Kidney glomerular epithelial cell (primary cell): ENCODE results near the gene KYAT1.
A peak's percentile ranks its signal among the peaks of the same experiment; 100 is the strongest.

Source experiments
- DNase-seq: peaks from one replicate; lab custom pipeline; 2025; lab: John Stamatoyannopoulos, UW

Gene KYAT1

DNA sequence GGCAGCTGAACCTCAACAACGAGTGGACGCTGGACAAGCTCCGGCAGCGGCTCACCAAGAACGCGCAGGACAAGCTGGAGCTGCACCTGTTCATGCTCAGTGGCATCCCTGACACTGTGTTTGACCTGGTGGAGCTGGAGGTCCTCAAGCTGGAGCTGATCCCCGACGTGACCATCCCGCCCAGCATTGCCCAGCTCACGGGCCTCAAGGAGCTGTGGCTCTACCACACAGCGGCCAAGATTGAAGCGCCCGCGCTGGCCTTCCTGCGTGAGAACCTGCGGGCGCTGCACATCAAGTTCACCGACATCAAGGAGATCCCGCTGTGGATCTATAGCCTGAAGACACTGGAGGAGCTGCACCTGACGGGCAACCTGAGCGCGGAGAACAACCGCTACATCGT, 26.6 kb upstream of the KYAT1 start:
- no peak for DNase-seq

DNA sequence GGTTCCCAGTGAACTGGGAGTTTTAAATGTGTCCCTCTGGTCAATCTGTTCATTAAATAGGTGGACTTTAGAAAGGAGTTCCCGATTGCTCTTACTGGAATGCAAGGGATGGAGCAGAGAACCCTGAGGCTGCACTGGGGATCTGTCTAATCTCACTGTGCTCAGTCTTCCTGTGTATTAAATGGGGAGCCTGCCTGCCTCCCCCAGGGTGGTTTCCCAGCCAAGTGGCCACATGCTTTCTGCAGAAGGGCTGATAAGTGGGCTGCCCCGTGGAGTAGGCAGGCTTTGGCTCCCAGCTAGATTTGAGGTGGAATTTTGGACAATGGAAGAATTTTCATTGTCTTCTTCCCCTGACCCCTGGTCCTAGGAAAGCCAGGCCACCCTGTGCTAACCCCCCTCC, 25.0 kb upstream of the KYAT1 start:
- DNase-seq: no peak

DNA sequence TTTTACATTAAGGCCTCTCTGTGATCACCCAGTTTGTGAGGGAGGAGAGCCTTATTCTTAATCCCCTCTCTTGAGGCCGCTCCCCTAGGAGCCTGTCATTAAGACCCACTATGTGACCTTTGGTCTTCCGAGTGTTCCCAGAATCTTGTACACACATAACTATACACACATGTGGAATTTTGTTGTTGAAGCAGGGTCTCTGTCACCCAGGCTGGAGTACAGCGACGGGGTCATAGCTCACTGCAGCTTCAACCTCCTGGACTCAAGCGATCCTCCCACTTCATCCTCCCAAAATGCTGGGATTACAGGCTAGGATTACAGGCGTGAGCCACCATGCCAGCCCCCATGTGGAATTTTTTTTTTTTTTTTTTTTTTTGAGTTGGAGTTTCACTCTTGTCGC, 24.2 kb upstream of the KYAT1 start:
- no peak for DNase-seq

DNA sequence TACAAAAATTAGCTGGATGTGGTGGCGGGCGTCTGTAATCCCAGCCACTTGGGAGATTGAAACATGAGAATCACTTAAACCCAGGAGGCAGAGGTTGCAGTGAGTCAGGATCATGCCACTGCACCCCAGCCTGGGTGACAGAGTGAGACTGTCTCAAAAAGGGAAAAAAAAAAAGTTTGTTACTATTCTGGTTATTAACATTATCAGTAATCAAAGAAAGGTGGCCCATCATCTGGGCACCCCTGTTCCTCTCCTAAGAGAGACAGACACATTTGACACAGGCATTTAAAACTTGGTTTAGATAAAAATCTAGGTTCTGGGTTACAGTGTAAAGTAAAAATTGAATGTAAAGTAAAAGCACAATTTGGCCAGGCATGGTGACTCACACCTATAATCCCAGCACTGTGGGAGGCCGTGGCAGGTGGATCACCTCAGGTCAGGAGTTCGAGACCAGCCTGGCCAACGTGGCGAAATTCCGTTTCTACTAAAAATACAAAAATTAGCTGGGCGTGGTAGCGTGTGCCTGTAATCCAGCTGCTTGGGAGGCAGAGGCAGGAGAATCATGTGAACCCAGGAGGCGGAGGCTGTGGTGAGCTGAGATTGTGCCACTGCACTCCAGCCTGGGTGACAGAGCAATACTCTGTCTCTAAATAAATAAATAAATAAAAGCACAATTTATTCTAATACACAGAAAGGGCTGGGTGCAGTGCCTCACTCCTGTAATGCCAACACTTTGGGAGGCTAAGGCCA, 22.3 kb upstream of the KYAT1 start:
- no peak for DNase-seq

DNA sequence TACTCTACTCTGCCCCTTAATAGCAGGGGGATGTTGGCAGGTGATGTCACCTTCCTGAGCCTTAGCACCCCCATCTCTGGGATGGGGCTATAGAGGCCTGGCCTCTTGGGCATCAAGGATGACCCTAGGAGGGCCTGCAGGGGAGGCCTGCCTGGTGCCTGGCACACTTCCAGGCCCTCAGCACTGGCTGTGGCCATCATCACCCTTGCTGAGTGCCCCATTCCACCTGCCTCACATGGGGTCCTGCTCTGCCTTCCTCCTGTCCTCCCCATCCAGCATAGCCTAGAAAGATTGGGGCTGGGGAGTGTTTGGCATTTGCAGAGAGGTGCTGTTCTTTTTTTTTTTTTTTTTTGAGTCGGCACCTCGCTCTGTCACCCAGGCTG, 21.3 kb upstream of the KYAT1 start:
- no peak for DNase-seq

DNA sequence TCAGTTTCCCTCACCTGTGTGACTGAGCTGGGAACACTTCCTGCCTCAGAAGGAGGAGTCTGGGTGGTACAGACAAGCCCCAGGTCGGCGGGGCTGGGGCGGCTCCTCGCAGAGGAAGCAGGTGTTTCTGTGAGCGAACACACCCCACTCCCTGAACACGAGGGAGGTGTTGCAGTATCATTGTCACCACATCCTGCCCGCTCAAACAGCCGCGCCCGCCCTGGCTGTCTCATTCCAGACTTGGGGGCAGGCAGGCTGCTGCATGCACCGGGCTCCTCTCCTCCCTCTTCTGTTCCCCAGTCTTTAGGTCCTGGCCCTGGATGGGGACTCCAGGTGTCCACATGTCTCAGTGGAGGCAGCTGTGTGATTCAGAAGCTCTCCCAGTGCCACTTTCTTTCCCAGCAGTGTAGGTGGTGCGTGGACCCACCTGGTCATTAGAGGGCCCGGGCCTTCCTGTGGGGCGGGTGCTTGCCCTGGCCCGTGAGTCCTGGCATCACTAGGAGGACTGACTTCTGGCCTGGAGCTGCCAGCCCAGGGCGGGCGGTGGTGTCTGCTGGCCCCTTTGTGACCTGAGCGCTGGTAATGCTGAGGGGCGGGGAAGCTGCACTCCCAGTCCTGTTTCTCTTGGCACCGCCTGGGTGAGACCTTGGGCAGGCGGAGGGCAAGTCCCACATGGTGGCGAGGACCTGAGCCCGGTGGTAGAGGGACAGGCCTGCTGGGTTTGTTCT, 20.8 kb upstream of the KYAT1 start:
- no peak for DNase-seq

DNA sequence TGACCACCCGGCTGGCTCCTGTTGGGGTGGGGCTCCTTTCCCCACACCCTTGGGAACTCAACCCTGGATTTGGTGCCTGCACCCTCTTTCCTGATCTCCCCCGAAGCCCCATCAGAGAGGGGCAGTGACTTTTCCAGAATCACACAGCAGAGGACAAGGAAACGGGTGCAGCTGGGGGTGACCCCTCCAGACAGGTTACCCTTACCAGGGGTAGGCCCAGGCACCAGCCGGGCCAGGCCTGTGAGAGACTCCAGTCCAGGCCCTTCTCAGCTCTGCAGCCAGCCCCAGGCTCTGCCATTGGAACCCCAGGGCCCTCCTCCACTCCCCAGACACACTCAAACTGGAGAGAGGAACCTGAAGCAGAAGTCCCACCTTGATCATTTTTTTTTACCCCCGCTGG, 20.1 kb upstream of the KYAT1 start:
- DNase-seq: no peak

DNA sequence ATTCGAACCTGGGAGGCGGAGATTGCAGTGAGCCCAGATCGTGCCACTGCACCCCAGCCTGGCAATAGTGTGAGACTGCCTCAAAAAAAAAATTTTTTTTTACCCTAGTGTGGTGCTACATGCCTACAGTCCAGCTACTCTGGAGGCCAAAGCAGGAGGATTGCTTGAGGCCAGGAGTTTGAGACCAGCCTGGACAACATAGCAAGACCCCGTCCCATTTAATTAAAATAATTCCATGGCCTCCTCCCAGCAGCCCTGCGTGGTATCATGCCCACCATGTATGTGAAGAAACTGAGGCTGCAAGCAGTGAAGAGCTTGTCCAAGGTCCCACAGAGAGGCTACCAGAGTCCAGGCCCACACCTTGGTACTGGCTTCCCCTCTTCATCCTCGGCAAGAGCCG, 19.6 kb upstream of the KYAT1 start:
- DNase-seq: no peak

DNA sequence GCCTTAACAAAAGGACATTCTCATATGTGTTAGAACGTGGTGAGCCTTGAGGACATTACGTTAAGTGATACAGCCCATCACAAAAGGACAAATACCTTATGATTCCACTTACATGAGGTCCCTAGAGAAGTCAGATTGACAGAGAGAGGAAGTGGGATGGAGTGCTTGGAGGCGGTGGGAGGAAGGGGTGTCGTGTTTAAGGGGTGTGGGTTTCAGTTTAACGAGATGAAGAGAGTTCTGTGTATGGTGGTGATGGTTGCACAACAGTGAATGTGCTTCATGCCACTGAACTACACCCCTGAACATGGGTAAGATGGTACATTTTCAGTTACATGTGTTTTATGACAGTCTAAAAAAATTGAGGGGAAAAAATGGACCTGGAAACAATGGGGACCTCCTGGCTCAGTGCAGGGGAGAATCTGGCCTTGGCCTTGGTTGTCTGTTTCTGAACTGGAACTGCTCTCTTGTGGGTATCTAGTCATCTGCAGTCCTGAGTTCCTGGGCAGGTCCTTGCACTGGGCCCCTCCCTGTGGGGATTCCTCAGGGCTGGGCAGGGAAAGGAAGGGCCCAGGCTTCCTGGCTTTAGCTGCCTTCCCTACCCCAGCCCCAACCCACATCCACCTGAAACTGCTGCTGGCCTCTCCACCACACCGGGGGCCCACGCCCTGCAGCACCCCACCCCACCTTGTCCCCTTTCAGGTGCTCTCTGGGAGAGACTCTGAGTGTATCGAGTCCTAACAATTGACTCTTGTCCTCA, 18.0 kb upstream of the KYAT1 start:
- no peak for DNase-seq

DNA sequence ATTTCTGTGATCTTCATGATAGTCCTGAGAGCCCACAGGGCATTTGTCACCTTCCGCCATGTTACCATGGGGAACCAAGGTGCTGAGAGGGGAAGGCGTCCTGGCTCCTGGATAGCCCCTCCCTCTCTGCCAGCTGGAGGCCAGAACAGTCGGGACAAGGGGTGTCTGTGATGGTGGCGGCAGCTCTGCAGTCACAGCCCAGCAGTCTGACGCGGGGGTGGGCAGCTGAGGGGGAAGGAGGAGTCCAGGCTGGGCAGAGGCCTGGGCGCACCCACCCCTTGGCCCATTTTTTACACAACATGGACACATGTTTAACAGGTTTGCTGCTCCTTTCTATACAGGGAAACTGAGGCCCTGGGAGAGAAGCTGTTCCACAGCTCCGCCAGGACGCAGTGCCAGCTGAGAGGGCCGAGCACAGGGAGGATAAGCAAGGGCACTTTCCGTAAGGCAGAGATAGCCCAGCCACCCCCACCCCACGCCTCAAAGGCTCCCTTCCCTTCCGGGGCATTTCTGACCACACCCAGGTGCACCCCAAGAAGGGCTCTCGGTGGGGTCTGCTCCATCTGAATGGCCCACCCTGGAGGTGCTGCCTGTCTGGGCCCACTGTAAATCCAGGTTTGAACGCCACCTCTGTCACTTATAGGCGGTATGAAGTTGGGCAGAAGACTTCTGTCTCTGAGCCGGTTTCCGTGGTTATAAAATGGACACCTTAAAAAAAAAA, 17.3 kb upstream of the KYAT1 start:
- DNase-seq: no peak

DNA sequence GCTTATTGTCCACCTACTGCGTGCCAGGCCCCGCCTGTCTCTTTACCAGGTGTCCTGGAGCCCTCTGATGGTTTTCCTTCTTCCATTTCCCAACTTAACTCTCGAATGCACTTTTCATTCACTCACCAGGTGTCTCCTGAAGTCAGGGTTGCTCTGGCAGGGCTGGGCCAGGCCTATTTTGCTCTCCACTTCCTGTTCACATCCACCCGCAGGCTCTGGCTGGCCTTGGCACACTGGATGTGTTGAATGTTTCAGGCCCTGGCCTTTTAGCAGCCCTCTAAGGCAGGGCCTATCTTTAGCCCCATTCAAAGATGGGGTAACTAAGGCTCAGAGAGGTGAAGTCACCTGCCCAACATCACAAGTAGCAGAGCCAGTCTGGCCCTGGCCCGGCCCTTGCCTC, 16.6 kb upstream of the KYAT1 start:
- DNase-seq: no peak

DNA sequence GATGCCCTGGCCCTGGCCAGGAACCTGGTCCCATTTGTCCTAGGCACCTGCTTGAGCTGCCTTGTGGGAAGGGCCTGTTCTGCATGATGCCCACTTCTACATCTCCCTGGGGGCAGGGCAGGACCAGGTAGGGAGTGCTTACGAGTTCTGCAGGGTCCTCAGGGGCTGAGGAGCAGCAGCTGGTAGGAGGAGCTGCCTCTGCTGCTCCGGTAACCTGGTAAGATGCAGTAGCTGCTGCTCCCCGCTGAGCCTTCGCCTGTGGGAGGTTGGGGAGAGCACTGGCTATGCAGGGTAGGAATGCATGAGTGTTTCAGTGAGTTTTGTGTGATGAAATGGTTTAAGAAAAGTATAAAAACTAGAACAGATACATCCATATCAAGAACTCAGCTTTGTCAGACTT, 13.8 kb upstream of the KYAT1 start:
- peak; percentile 13 for DNase-seq

DNA sequence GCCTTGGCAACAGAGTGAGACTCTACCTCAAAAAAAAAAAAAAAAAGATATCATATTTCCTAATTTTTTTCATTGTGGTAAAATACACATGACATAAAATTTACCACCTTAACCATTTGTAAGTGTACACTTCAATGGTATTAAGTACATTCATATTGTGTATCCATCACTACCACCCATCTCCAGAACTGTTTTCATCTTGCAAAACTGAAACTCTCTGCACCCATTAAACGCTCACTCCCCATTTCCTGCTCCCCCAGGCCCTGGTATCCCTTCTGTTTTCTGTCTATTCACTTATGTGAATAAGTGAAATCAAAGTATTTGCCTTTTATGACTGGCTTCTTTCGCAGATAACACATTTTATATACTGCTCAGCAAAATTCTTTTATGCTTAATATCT, 13.0 kb upstream of the KYAT1 start:
- DNase-seq: no peak

DNA sequence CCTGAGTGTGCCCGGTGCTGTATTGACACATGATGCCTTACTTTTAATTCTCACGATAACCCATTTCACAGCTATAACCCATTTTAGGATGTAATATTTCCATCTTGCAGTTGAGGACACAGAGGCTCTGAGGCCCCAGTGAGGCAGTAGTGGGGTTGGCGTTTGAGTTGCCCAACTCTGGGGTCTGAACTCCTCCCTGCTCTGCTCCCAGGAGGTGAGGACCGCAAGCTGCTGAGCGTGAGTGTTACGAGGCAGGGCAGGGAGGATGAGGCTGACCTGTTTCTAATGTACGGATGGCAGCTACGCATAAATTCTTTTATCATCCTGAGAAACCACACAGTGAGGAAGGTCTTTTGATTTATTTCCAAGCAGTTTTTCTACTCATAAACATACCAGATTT, 11.6 kb upstream of the KYAT1 start:
- DNase-seq: no peak

DNA sequence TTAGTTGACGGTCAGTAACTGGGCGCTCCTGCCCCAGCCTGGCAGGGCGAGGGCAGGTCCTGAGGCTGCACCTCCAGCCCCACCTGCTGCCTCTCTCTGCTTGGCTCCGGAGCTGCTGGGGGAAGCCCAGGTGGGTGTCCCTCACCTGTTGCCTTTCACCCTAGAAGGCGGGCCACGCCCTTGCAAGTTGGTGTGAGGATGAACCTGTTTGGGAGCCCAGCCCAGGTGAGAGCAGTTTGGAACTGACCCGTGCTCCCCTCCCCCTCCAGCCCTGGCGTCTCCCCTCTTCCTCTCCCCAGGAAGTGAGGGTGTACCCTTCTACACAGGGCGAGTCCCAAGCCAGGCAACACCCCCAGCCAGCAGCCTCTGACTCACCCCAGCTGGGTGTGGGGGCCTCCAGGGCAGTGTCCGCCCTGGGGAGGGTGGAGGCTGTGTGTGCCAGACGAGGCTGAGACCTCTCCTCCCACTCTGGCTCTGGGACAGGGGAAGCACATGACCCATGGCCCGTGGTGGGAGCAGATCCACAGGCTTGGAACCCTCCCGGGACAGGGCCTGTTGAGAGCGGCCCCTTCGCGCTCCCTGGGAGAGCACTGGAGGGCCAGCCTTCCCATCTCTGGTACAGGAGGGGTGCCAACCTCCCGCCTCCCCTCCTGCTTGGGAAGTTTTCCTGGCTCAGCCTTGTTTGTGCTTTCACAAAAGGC, 10.6 kb upstream of the KYAT1 start:
- DNase-seq: peak; percentile 59

DNA sequence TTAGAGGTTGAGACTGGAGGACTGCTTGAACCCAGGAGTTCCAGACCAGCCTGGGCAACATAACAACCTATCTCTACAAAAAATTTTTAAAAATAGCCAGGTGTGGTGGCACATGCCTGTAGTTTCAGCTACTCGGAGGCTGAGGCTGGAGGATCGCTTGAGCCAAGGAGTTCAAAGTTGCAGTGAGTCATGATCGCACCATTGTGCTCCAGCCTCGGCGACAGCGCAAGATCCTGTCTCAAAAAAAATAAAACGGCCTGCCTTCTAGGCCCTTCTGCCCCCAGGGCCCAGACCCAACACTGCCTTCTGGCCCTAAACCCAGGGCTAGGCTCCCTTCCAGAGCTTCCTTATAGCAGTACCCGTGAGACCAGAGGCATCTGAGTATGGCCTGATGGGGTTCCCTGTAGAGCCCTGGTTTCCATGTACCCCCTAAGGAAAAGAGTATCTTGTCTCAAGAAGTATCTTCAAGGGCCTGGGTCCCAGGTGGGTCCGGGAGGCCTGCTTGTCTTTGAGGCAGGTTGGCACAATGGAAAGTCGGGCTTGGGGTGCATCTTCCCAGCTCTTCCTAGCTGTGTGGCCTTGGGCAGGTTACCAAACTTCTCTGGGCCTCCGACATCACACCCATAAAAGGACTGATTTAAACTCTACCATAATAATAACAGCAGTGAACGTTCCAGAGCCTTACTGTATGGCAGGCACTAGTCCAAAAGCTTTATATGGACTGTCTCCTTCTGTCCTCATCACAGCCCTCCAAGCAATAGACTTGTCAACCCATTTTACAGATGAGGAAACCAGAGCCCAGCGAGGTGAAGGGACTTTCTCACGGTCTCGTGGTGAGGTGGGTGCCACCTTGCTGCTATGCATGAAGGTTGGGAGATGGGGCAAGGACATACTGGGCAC, 9.8 kb upstream of the KYAT1 start:
- DNase-seq: no peak

DNA sequence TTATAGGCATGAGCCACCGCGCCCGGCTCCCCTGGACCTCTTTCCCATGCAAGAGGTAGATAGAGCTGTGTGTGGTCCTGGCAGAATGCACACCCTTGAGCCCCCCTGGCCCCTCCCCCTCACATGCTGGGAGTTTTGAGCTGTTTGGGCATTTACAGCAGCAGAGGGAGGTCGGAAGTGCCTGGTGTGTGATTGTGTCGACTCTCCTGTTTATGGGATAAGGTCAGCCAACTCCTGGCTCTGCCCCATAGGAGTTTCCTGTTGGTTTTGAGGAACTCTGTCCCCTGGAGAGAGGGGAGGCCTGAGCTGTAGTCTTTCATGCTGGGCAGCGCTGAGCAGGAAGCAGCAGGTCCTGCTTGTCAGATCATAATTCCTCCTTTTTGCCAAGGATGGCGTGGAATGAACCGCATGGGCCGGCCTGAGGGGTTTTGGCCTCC, 6.2 kb upstream of the KYAT1 start:
- DNase-seq: no peak

DNA sequence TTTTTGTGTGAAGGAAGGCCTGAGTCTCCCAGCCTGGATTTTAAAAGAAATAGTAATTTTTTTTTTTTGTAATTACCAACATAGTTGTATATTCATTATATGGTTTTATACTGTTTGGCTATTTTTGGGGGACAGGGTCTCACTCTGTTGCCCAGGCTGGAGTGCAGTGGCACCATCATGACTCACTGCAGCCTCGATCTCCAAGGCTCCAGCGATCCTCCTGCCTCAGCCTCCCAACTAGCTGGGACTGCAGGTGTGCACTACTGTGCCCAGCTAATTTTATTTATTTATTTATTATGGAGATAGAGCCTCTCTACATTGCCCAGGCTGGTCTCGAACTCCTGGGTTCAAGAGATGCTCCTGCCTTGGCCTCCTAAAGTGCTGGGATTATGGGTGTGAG, 5.3 kb upstream of the KYAT1 start:
- no peak for DNase-seq

DNA sequence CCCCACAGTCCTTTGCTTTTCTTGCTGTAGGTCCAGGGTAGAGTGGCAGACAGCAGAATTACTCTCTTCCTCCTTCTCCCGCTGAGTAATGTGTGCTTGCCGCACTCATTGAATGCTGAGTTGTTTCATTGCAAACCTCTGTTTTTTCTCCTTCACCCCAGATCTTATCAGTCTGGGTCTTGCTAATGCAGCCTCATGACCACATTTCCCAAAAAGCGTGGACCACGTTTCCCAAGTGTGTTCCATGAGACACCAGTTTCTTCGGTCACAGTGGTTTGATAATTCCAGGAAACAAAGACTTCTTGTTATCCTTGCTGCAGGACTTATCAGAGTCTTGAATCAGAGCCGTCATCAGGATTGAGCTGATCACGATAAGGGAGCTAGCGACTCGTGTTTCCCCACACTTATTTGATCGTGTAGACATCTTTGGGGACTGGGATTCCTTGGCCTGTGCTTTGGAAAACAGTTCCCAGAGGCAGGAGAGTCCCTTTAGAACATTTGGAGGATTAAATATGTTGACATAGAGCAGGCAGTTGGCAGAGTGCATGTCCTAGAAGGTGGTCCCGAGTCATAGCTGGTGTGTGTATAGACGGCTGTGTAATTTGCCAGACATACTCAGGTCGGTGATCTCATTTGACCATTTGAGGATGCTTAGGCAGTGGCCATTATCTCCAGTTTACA, 4.6 kb upstream of the KYAT1 start:
- no peak for DNase-seq

DNA sequence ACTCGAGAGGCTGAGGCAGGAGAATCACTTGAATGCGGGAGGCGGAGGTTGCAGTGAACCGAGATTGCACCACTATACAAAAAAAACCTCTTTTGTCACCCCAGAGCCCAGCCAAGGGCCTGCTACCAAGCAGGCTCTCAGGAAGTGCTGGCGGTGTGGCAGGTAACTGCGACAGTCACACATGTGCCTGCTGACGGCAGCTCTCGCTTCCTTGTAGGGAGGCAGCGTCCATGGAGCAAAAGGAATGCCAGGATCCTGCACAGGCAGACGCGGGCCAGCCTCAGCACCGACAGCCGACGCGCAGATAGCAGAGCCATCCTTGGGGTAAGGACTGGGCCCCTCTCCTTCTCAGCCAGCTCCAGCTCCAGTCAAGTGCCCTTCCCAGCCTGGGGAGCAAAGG, 4.0 kb upstream of the KYAT1 start:
- no peak for DNase-seq
